Middle frontal gyrus (tissue), 1 donor: ENCODE results near the gene MMS19.
"Not testable (repeated sequence)": the region's sequence is repeated elsewhere in the genome, so short reads cannot be mapped to it uniquely, and the experiment has no call there.

Experiments used
- DNase-seq: peaks from one replicate; pipeline ENCODE4 v3.0.0-alpha.2; 2015; ENCODE audit warnings: low spot score; ENCODE audit errors: extremely low spot score

MMS19 gene

GRCh38 chr10:97426776-97427570, 71.2 kb downstream of the MMS19 start:
- DNase-seq, result no peak

GRCh38 chr10:97425964-97426775, 72.1 kb downstream of the MMS19 start, which contains the start of gene PGAM1:
TSS of gene PGAM1 (plus strand) at chr10:97426191. CDS start at chr10:97426308, 117 bp downstream.
- DNase-seq, result peak; percentile 93

- not testable (repeated sequence) for DNase-seq
These were observed 74.5 kb downstream of the MMS19 start for GRCh38 chr10:97423757-97424098.

GRCh38 chr10:97416565-97416964, 81.7 kb downstream of the MMS19 start:
- DNase-seq, result no peak

- DNase-seq, result no peak
These were observed 85.3 kb downstream of the MMS19 start for GRCh38 chr10:97412891-97413304.

GRCh38 chr10:97411406-97411805, 86.8 kb downstream of the MMS19 start:
- DNase-seq, result no peak

GRCh38 chr10:97408496-97408992, 89.7 kb downstream of the MMS19 start:
- DNase-seq, result no peak
